LNCaP clone FGC (cell line): ENCODE results near the gene CCDC85B.

Source experiments
- DNase-seq: peaks from one replicate; pipeline ENCODE4 v3.0.0-alpha.2; 2011; ENCODE audit warnings: low read depth
- H3K4me3 ChIP-seq: 2 replicates; pipeline ENCODE4 v1.5.1; 2011; ENCODE audit warnings: mild to moderate bottlenecking, low read depth, low read length, control low read depth
- CTCF ChIP-seq: IDR thresholded peaks from 2 replicates; pipeline ENCODE4 v1.5.1; 2012; ENCODE audit warnings: mild to moderate bottlenecking; ENCODE audit not compliant: control insufficient read depth, insufficient read depth; ENCODE audit errors: extremely low read depth

The CCDC85B gene

GRCh38 chr11:65892661-65893317 is 2.3 kb downstream of the CCDC85B start:
- H3K4me3 ChIP-seq, result no peak overlapping the region
- DNase-seq, result no peak
- TF ChIP-seq CTCF, result no peak

- no peak for DNase-seq
- no peak overlapping the region for H3K4me3 ChIP-seq
- no peak for TF ChIP-seq CTCF
Observed at GRCh38 chr11:65894034-65894591, 3.6 kb downstream of the CCDC85B start.

- no peak overlapping the region for H3K4me3 ChIP-seq
- no peak for TF ChIP-seq CTCF
- no peak for DNase-seq
Observed at GRCh38 chr11:65895482-65895981, 5.1 kb downstream of the CCDC85B start.

- no peak overlapping the region for H3K4me3 ChIP-seq
- DNase-seq, result no peak
- TF ChIP-seq CTCF, result no peak
Observed at GRCh38 chr11:65896034-65896999, 5.8 kb downstream of the CCDC85B start.

- TF ChIP-seq CTCF, result no peak
- DNase-seq, result no peak
- no peak overlapping the region for H3K4me3 ChIP-seq
Observed at GRCh38 chr11:65897020-65897471, 6.6 kb downstream of the CCDC85B start.

- DNase-seq, result no peak
- no peak for TF ChIP-seq CTCF
- no peak overlapping the region for H3K4me3 ChIP-seq
Observed at GRCh38 chr11:65898656-65899355, 8.3 kb downstream of the CCDC85B start.
